PC-3 (cell line): ENCODE data around the gene LCAT.

Experiments used
- EZH2 ChIP-seq: fragments of 300-600 bp; sonication (generic); IDR thresholded peaks from one replicate; pipeline ENCODE4 v1.6.1; 2017; ENCODE audit warnings: antibody characterized with exemption, mild to moderate bottlenecking, low read length; ENCODE audit not compliant: unreplicated experiment
- EZH2phosphoT487 ChIP-seq: fragments of 300-600 bp; sonication (generic); IDR thresholded peaks from 2 replicates; pipeline ENCODE4 v1.6.1; 2018; ENCODE audit warnings: mild to moderate bottlenecking, antibody characterized with exemption, low read length, borderline replicate concordance
- TF ChIP-seq, protein P1 (sequence below): fragments of 300-600 bp; sonication (generic); conservative IDR thresholded peaks from 2 replicates; pipeline ENCODE4 v1.5.1; 2017; ENCODE audit warnings: antibody characterized with exemption, low read depth, mild to moderate bottlenecking, low read length

DNA sequence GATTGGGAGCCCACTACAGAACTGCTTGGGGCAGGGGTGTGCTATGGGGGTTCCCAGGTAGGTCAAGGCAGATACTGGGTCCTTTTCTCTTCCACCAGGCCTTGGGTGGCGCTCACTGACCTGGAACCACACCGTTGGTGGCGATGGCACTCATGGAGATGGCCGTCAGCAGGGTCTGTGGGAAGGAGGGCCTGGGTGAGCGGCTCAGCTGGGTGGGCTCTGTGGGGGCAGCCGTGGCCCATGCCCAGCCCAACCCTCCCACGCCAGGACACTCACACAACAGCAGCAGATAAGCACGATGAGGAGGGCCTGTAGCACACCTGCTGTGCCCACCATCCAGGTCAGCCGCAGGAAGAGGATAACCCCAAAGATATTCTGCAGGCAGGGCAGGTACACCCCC is 13.7 kb upstream of the LCAT start:
- TF ChIP-seq EZH2 (no peak), EZH2phosphoT487 (no peak)
- TF ChIP-seq, protein P1, sequence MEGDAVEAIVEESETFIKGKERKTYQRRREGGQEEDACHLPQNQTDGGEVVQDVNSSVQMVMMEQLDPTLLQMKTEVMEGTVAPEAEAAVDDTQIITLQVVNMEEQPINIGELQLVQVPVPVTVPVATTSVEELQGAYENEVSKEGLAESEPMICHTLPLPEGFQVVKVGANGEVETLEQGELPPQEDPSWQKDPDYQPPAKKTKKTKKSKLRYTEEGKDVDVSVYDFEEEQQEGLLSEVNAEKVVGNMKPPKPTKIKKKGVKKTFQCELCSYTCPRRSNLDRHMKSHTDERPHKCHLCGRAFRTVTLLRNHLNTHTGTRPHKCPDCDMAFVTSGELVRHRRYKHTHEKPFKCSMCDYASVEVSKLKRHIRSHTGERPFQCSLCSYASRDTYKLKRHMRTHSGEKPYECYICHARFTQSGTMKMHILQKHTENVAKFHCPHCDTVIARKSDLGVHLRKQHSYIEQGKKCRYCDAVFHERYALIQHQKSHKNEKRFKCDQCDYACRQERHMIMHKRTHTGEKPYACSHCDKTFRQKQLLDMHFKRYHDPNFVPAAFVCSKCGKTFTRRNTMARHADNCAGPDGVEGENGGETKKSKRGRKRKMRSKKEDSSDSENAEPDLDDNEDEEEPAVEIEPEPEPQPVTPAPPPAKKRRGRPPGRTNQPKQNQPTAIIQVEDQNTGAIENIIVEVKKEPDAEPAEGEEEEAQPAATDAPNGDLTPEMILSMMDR, result no peak
